ENCODE data around the gene AKR7A2.
"Not testable (repeated sequence)": the region's sequence is repeated elsewhere in the genome, so short reads cannot be mapped to it uniquely, and the experiment has no call there.

The AKR7A2 gene

GRCh38 chr1:19324665-19324990 is 12.7 kb upstream of the AKR7A2 start:
- no peak for DNase-seq

- DNase-seq = no peak
These were observed 12.2 kb upstream of the AKR7A2 start for GRCh38 chr1:19323987-19324664.

GRCh38 chr1:19322481-19322880 is 10.5 kb upstream of the AKR7A2 start:
- no peak for DNase-seq

- no peak for DNase-seq
These were observed 9.1 kb upstream of the AKR7A2 start for GRCh38 chr1:19321071-19321470.

- DNase-seq = no peak
These were observed 7.3 kb upstream of the AKR7A2 start for GRCh38 chr1:19319196-19319595.

GRCh38 chr1:19317126-19317910 is 5.4 kb upstream of the AKR7A2 start:
- DNase-seq = no peak

GRCh38 chr1:19315378-19316198 is 3.6 kb upstream of the AKR7A2 start:
- DNase-seq = no peak

- DNase-seq = no peak
These were observed 2.3 kb upstream of the AKR7A2 start for GRCh38 chr1:19313961-19314882.

- DNase-seq = no peak
These were observed 1.7 kb upstream of the AKR7A2 start for GRCh38 chr1:19313636-19313959.

- DNase-seq = no peak
These were observed 1.1 kb upstream of the AKR7A2 start for GRCh38 chr1:19312782-19313635.

GRCh38 chr1:19311503-19311930 is 427 bp downstream of the AKR7A2 start:
- DNase-seq = no peak

GRCh38 chr1:19310720-19311502 is 1.0 kb downstream of the AKR7A2 start:
- DNase-seq = no peak

- no peak for DNase-seq
These were observed 1.9 kb downstream of the AKR7A2 start for GRCh38 chr1:19310061-19310460.

- DNase-seq = no peak
These were observed 2.7 kb downstream of the AKR7A2 start for GRCh38 chr1:19309123-19309813.

- DNase-seq = no peak
These were observed 3.4 kb downstream of the AKR7A2 start for GRCh38 chr1:19308509-19308907.

GRCh38 chr1:19307794-19308508 is 4.0 kb downstream of the AKR7A2 start:
- no peak for DNase-seq

GRCh38 chr1:19306941-19307340 is 5.0 kb downstream of the AKR7A2 start:
- DNase-seq = no peak

GRCh38 chr1:19305880-19306279 is 6.1 kb downstream of the AKR7A2 start:
- DNase-seq = no peak

GRCh38 chr1:19304081-19304480 is 7.9 kb downstream of the AKR7A2 start:
- DNase-seq = not testable (repeated sequence)

- no peak for DNase-seq
These were observed 11.7 kb downstream of the AKR7A2 start for GRCh38 chr1:19300211-19300610.
